ENCODE data around the gene HNRNPUL1. TPM values are rescaled to one million over a fixed set of nuclear protein-coding genes. Genes with fewer than 3 reads are reported as not detected.
A peak's percentile ranks its signal among the peaks of the same experiment; 100 is the strongest.

HNRNPUL1 gene
- total and polyA plus RNA-seq, 2 donors = 67.9 to 98.7 TPM

GRCh38 chr19:41299755-41300089, 35.5 kb downstream of the HNRNPUL1 start:
- Histone ChIP-seq H3K27ac (ENCODE audit: low read depth in 1 of 2, low read length in 1 of 2) (peak overlapping the region in 1 of 2 donors; percentile 15), H3K27me3 (ENCODE audit: control insufficient read depth in 2 of 2, insufficient read depth in 1 of 2, low read length in 1 of 2) (no peaks in the 10 kb centered on the region), H3K4me1 (ENCODE audit: control insufficient read depth in 2 of 2, insufficient read depth in 2 of 2, low read length in 2 of 2) (peaks cover 5 to 40% of the 10 kb centered on the region in 2 donors), H3K36me3 (ENCODE audit: control insufficient read depth in 2 of 2, insufficient read depth in 2 of 2, low read length in 1 of 2) (peaks cover 94 to 96% of the 10 kb centered on the region in 2 donors), H3K9me3 (ENCODE audit: control insufficient read depth in 2 of 2, insufficient read depth in 1 of 2, low read length in 1 of 2) (no peaks in the 10 kb centered on the region), H3K4me3 (ENCODE audit: low read length in 2 of 2) (no peak overlapping the region)
- DNase-seq (ENCODE audit: low read depth in 6 of 9, low spot score in 9 of 9) = no peak
- 45% methylated on average over 4 of the region's 4 CpGs for WGBS

GRCh38 chr19:41300555-41300954, 36.4 kb downstream of the HNRNPUL1 start:
- peaks cover 94 to 96% of the 10 kb centered on the region in 2 donors for H3K36me3 ChIP-seq (ENCODE audit: control insufficient read depth in 2 of 2, insufficient read depth in 2 of 2, low read length in 1 of 2)
- peaks cover 7 to 46% of the 10 kb centered on the region in 2 donors for H3K4me1 ChIP-seq (ENCODE audit: control insufficient read depth in 2 of 2, insufficient read depth in 2 of 2, low read length in 2 of 2)
- H3K27ac ChIP-seq (ENCODE audit: low read depth in 1 of 2, low read length in 1 of 2) = no peak overlapping the region
- no peak for DNase-seq (ENCODE audit: low read depth in 6 of 9, low spot score in 9 of 9)
- H3K4me3 ChIP-seq (ENCODE audit: low read length in 2 of 2) = no peak overlapping the region
- WGBS = 63% methylated on average over 6 of the region's 6 CpGs
- no peaks in the 10 kb centered on the region for H3K9me3 ChIP-seq (ENCODE audit: control insufficient read depth in 2 of 2, insufficient read depth in 1 of 2, low read length in 1 of 2)
- H3K27me3 ChIP-seq (ENCODE audit: control insufficient read depth in 2 of 2, insufficient read depth in 1 of 2, low read length in 1 of 2) = no peaks in the 10 kb centered on the region

- no peaks in the 10 kb centered on the region for H3K9me3 ChIP-seq (ENCODE audit: control insufficient read depth in 2 of 2, insufficient read depth in 1 of 2, low read length in 1 of 2)
- H3K4me3 ChIP-seq (ENCODE audit: low read length in 2 of 2) = no peak overlapping the region
- no peaks in the 10 kb centered on the region for H3K27me3 ChIP-seq (ENCODE audit: control insufficient read depth in 2 of 2, insufficient read depth in 1 of 2, low read length in 1 of 2)
- 68% methylated on average over 21 of the region's 21 CpGs for WGBS
- H3K27ac ChIP-seq (ENCODE audit: low read depth in 1 of 2, low read length in 1 of 2) = peak overlapping the region; percentile 3 to 57
- DNase-seq (ENCODE audit: low read depth in 6 of 9, low spot score in 9 of 9) = peak in 2 of 9 donors; percentile 20 to 48
- H3K4me1 ChIP-seq (ENCODE audit: control insufficient read depth in 2 of 2, insufficient read depth in 2 of 2, low read length in 2 of 2) = peaks cover 26 to 53% of the 10 kb centered on the region in 2 donors
- H3K36me3 ChIP-seq (ENCODE audit: control insufficient read depth in 2 of 2, insufficient read depth in 2 of 2, low read length in 1 of 2) = peaks cover 84 to 89% of the 10 kb centered on the region in 2 donors
Observed at GRCh38 chr19:41302624-41303351, 38.6 kb downstream of the HNRNPUL1 start.

- WGBS = 97% methylated on average over 14 of the region's 14 CpGs
- Histone ChIP-seq H3K27me3 (ENCODE audit: control insufficient read depth in 2 of 2, insufficient read depth in 1 of 2, low read length in 1 of 2) (no peaks in the 10 kb centered on the region), H3K4me1 (ENCODE audit: control insufficient read depth in 2 of 2, insufficient read depth in 2 of 2, low read length in 2 of 2) (peaks cover 36 to 62% of the 10 kb centered on the region in 2 donors), H3K4me3 (ENCODE audit: low read length in 2 of 2) (no peak overlapping the region), H3K9me3 (ENCODE audit: control insufficient read depth in 2 of 2, insufficient read depth in 1 of 2, low read length in 1 of 2) (no peaks in the 10 kb centered on the region), H3K36me3 (ENCODE audit: control insufficient read depth in 2 of 2, insufficient read depth in 2 of 2, low read length in 1 of 2) (peaks cover 72 to 83% of the 10 kb centered on the region in 2 donors), H3K27ac (ENCODE audit: low read depth in 1 of 2, low read length in 1 of 2) (no peak overlapping the region)
- no peak for DNase-seq (ENCODE audit: low read depth in 6 of 9, low spot score in 9 of 9)
Observed at GRCh38 chr19:41303954-41304353, 39.8 kb downstream of the HNRNPUL1 start.

GRCh38 chr19:41304706-41305483, 40.7 kb downstream of the HNRNPUL1 start:
- DNase-seq (ENCODE audit: low read depth in 6 of 9, low spot score in 9 of 9) = no peak
- Histone ChIP-seq H3K27ac (ENCODE audit: low read depth in 1 of 2, low read length in 1 of 2) (no peak overlapping the region), H3K4me1 (ENCODE audit: control insufficient read depth in 2 of 2, insufficient read depth in 2 of 2, low read length in 2 of 2) (peaks cover 35 to 70% of the 10 kb centered on the region in 2 donors), H3K27me3 (ENCODE audit: control insufficient read depth in 2 of 2, insufficient read depth in 1 of 2, low read length in 1 of 2) (no peaks in the 10 kb centered on the region), H3K9me3 (ENCODE audit: control insufficient read depth in 2 of 2, insufficient read depth in 1 of 2, low read length in 1 of 2) (no peaks in the 10 kb centered on the region), H3K36me3 (ENCODE audit: control insufficient read depth in 2 of 2, insufficient read depth in 2 of 2, low read length in 1 of 2) (peaks cover 63 to 73% of the 10 kb centered on the region in 2 donors), H3K4me3 (ENCODE audit: low read length in 2 of 2) (no peak overlapping the region)
- 94% methylated on average over 4 of the region's 4 CpGs for WGBS

- peaks cover 43 to 76% of the 10 kb centered on the region in 2 donors for H3K4me1 ChIP-seq (ENCODE audit: control insufficient read depth in 2 of 2, insufficient read depth in 2 of 2, low read length in 2 of 2)
- H3K9me3 ChIP-seq (ENCODE audit: control insufficient read depth in 2 of 2, insufficient read depth in 1 of 2, low read length in 1 of 2) = no peaks in the 10 kb centered on the region
- peak overlapping the region; percentile 87 to 96 for H3K27ac ChIP-seq (ENCODE audit: low read depth in 1 of 2, low read length in 1 of 2)
- H3K4me3 ChIP-seq (ENCODE audit: low read length in 2 of 2) = no peak overlapping the region
- no peaks in the 10 kb centered on the region for H3K27me3 ChIP-seq (ENCODE audit: control insufficient read depth in 2 of 2, insufficient read depth in 1 of 2, low read length in 1 of 2)
- 75% methylated on average over 13 of the region's 13 CpGs for WGBS
- peak in 1 of 9 donors; percentile 35 for DNase-seq (ENCODE audit: low read depth in 6 of 9, low spot score in 9 of 9)
- H3K36me3 ChIP-seq (ENCODE audit: control insufficient read depth in 2 of 2, insufficient read depth in 2 of 2, low read length in 1 of 2) = peaks cover 54 to 62% of the 10 kb centered on the region in 2 donors
Observed at GRCh38 chr19:41305927-41306793, 42.0 kb downstream of the HNRNPUL1 start.

- 8% methylated on average over 8 of the region's 8 CpGs for WGBS
- no peaks in the 10 kb centered on the region for H3K9me3 ChIP-seq (ENCODE audit: control insufficient read depth in 2 of 2, insufficient read depth in 1 of 2, low read length in 1 of 2)
- H3K36me3 ChIP-seq (ENCODE audit: control insufficient read depth in 2 of 2, insufficient read depth in 2 of 2, low read length in 1 of 2) = peaks cover 45 to 53% of the 10 kb centered on the region in 2 donors
- H3K4me3 ChIP-seq (ENCODE audit: low read length in 2 of 2) = peak overlapping the region; percentile 1 to 33
- no peaks in the 10 kb centered on the region for H3K27me3 ChIP-seq (ENCODE audit: control insufficient read depth in 2 of 2, insufficient read depth in 1 of 2, low read length in 1 of 2)
- peak overlapping the region; percentile 92 to 96 for H3K27ac ChIP-seq (ENCODE audit: low read depth in 1 of 2, low read length in 1 of 2)
- H3K4me1 ChIP-seq (ENCODE audit: control insufficient read depth in 2 of 2, insufficient read depth in 2 of 2, low read length in 2 of 2) = peaks cover 43 to 76% of the 10 kb centered on the region in 2 donors
- DNase-seq (ENCODE audit: low read depth in 6 of 9, low spot score in 9 of 9) = peak in 7 of 9 donors; percentile 32 to 85 (median 56)
Observed at GRCh38 chr19:41307090-41307875, 43.1 kb downstream of the HNRNPUL1 start.

GRCh38 chr19:41307954-41308449, 43.8 kb downstream of the HNRNPUL1 start:
- no peak for DNase-seq (ENCODE audit: low read depth in 6 of 9, low spot score in 9 of 9)
- H3K27me3 ChIP-seq (ENCODE audit: control insufficient read depth in 2 of 2, insufficient read depth in 1 of 2, low read length in 1 of 2) = no peaks in the 10 kb centered on the region
- peaks cover 43 to 70% of the 10 kb centered on the region in 2 donors for H3K4me1 ChIP-seq (ENCODE audit: control insufficient read depth in 2 of 2, insufficient read depth in 2 of 2, low read length in 2 of 2)
- peaks cover 37 to 53% of the 10 kb centered on the region in 2 donors for H3K36me3 ChIP-seq (ENCODE audit: control insufficient read depth in 2 of 2, insufficient read depth in 2 of 2, low read length in 1 of 2)
- peak overlapping the region; percentile 92 to 96 for H3K27ac ChIP-seq (ENCODE audit: low read depth in 1 of 2, low read length in 1 of 2)
- no peak overlapping the region for H3K4me3 ChIP-seq (ENCODE audit: low read length in 2 of 2)
- WGBS = 66% methylated on average over 4 of the region's 4 CpGs
- H3K9me3 ChIP-seq (ENCODE audit: control insufficient read depth in 2 of 2, insufficient read depth in 1 of 2, low read length in 1 of 2) = no peaks in the 10 kb centered on the region

Data from thymus (tissue), 11 donors.